Measurements from ENCODE around the gene DCC. TPM values are rescaled to one million over a fixed set of nuclear protein-coding genes. Genes with fewer than 3 reads are reported as not detected.
A peak's percentile ranks its signal among the peaks of the same experiment; 100 is the strongest.

Gene DCC
- total RNA-seq, 1 donor from 2014 or later = not detected

- no peak for DNase-seq (ENCODE audit: low read depth)
- H3K4me3 ChIP-seq (ENCODE audit: low read depth, low read length) = no peak overlapping the region
- no peak for TF ChIP-seq CTCF (conservative IDR thresholded peaks at IDR 0.05; ENCODE audit: low read depth, low read length)
Observed at GRCh38 chr18:52367953-52368742, 28.2 kb downstream of the DCC start.

DNA sequence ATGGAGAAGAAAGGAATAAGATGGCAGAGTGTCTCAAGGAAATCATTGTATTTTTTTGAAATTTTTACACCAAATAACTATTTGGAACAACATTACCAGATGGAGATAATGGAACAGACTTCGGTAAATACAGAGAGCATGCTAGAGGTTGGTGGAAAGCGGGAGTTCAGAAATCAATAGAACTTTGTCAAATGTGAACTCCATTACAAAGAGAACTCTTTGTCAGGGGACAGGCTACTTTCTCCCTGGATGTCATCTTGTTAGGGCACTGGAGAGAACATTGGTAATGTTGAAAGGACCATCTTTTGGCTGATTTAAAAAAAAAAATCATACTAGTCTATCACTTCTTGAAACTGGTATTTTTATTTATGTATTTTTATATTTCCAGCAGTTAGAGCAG is 30.8 kb downstream of the DCC start:
- no peak for DNase-seq (ENCODE audit: low read depth)
- TF ChIP-seq CTCF (conservative IDR thresholded peaks at IDR 0.05; ENCODE audit: low read depth, low read length) = no peak
- H3K4me3 ChIP-seq (ENCODE audit: low read depth, low read length) = no peak overlapping the region

DNA sequence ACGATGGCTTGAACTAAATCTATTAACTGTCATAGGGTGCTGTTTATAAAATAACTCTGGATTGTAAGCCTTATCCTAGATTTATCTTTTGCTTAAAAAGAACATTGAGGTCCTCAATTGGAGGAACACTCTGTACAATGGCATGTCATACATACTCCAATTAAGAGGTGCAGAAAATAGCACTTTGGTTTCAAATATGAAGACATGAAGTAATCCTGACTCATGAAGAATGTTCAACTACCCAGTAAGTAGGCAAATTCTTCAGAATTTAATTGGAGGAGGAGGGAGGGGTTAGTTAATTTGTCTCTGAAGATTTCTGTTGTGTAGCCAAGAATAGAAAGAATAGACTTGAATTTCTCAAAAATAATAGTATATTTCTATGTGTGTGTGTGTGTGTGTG is 36.1 kb downstream of the DCC start:
- TF ChIP-seq CTCF (conservative IDR thresholded peaks at IDR 0.05; ENCODE audit: low read depth, low read length) = no peak
- DNase-seq (ENCODE audit: low read depth) = peak; percentile 29
- no peak overlapping the region for H3K4me3 ChIP-seq (ENCODE audit: low read depth, low read length)

- H3K4me3 ChIP-seq (ENCODE audit: low read depth, low read length) = no peak overlapping the region
- DNase-seq (ENCODE audit: low read depth) = no peak
- TF ChIP-seq CTCF (conservative IDR thresholded peaks at IDR 0.05; ENCODE audit: low read depth, low read length) = no peak
Observed at GRCh38 chr18:52377094-52377493, 37.1 kb downstream of the DCC start.

DNA sequence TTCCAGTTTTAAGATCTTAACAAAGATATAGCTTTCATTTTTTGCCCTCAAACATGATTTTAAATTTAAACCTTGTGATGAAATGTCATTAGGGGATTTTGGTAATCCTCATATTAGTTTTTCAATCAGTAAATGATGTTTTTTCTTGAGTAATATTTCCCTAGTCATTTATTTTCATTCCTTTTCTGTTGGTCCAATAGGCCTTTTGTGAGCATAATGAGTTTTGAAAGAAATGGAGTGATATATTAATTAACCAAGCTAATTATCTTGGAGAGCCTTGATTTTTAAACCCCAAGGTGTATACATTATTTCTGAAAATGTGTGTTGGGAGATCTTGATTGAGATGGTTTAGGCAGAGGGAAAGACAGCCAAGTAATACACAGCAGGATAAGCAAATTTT is 46.3 kb downstream of the DCC start:
- H3K4me3 ChIP-seq (ENCODE audit: low read depth, low read length) = no peak overlapping the region
- DNase-seq (ENCODE audit: low read depth) = no peak
- no peak for TF ChIP-seq CTCF (conservative IDR thresholded peaks at IDR 0.05; ENCODE audit: low read depth, low read length)

DNA sequence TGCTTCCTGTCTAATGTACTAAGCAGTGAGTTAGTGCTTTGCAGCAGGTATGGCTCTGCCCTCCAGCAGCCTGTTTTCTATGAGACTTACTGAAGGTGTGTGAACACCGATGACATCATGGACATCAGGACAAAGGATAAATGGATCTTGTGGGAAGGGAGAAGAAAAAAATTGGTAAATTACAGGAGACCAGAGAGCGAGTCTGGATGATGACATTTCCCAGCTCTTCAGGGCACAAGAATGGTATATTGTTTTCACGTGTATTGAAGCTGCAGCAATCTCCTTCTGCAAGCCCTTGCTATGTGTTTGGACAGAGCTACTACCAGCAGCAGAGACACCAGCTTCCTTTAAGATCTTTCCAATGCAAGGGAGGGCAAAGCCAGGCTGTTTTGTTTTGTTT is 47.2 kb downstream of the DCC start:
- no peak for DNase-seq (ENCODE audit: low read depth)
- TF ChIP-seq CTCF (conservative IDR thresholded peaks at IDR 0.05; ENCODE audit: low read depth, low read length) = no peak
- H3K4me3 ChIP-seq (ENCODE audit: low read depth, low read length) = no peak overlapping the region

Measured in epithelial cell of proximal tubule (primary cell).